MCF 10A (cell line): ENCODE results near the gene RPS6KA2. TPM values are rescaled to one million over a fixed set of nuclear protein-coding genes. Genes with fewer than 3 reads are reported as not detected.
A peak's percentile ranks its signal among the peaks of the same experiment; 100 is the strongest.

Source experiments
- BruUV-seq: library from RNA; stranded (reverse); fragments of 400-500 nt; replicated peaks from 2 replicates; lab custom pipeline; 2021; lab: Mats Ljungman, UMichigan
- CTCF ChIA-PET: fragments of 300-600 bp; sonication (Branson Sonifier 250); formaldehyde crosslinking; extraction: SDS; loops from one replicate; lab custom pipeline; 2021; ENCODE audit warnings: antibody characterized with exemption, inconsistent platforms; lab: Yijun Ruan, JAX
- POLR2A ChIA-PET: fragments of 300-600, 350-650 bp; sonication (Branson Sonifier 250); formaldehyde crosslinking; extraction: SDS; loops from one replicate; lab custom pipeline; 2020; ENCODE audit warnings: antibody characterized with exemption, inconsistent platforms; lab: Yijun Ruan, JAX
- DNase-seq: peaks from one replicate; pipeline ENCODE4 v3.0.0-alpha.2; 2018; ENCODE audit not compliant: unreplicated experiment
- H3K27ac Mint-ChIP-seq: one replicate; pipeline ENCODE4 v1.8.0; 2022; ENCODE audit warnings: mild to moderate bottlenecking, low read depth, mixed read lengths; ENCODE audit not compliant: unreplicated experiment
- H3K27me3 Mint-ChIP-seq: one replicate; pipeline ENCODE4 v1.8.0; 2022; ENCODE audit warnings: mixed read lengths; ENCODE audit not compliant: insufficient read depth, unreplicated experiment
- H3K36me3 Mint-ChIP-seq: one replicate; pipeline ENCODE4 v1.8.0; 2022; ENCODE audit warnings: mild to moderate bottlenecking, moderate library complexity, mixed read lengths; ENCODE audit not compliant: insufficient read depth, unreplicated experiment
- H3K4me1 Mint-ChIP-seq: one replicate; pipeline ENCODE4 v1.8.0; 2022; ENCODE audit warnings: mixed read lengths; ENCODE audit not compliant: insufficient read depth, unreplicated experiment
- H3K4me3 Mint-ChIP-seq: one replicate; pipeline ENCODE4 v1.8.0; 2022; ENCODE audit warnings: mild to moderate bottlenecking, moderate library complexity, mixed read lengths; ENCODE audit not compliant: unreplicated experiment
- H3K9me3 Mint-ChIP-seq: one replicate; pipeline ENCODE4 v1.8.0; 2022; ENCODE audit warnings: mixed read lengths; ENCODE audit not compliant: unreplicated experiment
- intact Hi-C: fragments of 100-400 bp; cut with micrococcal nuclease; formaldehyde crosslinking; loops from 2 replicates; pipeline ENCODE4 v1.14.1; 2022
- total RNA-seq: library from RNA; stranded (reverse); gene quantifications from 2 replicates; pipeline ENCODE4 v1.2.3, GENCODE V29; 2022
- TF ChIP-seq, protein P1 (sequence below): fragments of 200-600 bp; IDR thresholded peaks from one replicate; pipeline ENCODE4 v1.8.0; 2022; ENCODE audit warnings: antibody characterized with exemption, mild to moderate bottlenecking; ENCODE audit not compliant: unreplicated experiment

The RPS6KA2 gene
- total RNA-seq, 1 experiment from 2014 or later = 126 TPM

DNA sequence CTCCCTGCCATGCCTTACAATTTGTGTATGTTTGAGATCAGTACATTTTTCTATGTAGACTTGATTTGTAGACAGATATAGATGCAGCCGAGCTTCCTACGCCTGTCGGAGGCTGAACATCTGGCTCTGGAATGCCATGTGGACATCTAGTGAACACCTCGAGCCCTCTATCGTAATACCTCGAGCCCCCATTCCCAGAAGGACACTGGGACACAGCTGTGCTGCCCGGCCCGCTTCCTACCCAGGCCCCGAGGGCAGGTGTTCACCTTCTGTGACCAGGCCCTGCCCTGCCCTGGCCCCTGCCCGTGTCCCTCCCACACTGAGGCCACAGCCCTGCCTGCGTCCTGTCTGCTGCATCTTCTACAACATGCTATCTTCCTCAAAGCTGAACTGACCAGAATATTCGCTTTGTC is 12.9 kb downstream of the RPS6KA2 start:
- DNase-seq = no peak
- Mint-ChIP-seq H3K9me3 (no peaks in the 10 kb centered on the region), H3K4me3 (peak overlapping the region; percentile 34), H3K36me3 (peaks cover 58% of the 10 kb centered on the region), H3K27me3 (no peaks in the 10 kb centered on the region), H3K4me1 (peaks cover 68% of the 10 kb centered on the region), H3K27ac (peak overlapping the region; percentile 75)
- intact Hi-C loops = no loop called here
- TF ChIP-seq, protein P1, sequence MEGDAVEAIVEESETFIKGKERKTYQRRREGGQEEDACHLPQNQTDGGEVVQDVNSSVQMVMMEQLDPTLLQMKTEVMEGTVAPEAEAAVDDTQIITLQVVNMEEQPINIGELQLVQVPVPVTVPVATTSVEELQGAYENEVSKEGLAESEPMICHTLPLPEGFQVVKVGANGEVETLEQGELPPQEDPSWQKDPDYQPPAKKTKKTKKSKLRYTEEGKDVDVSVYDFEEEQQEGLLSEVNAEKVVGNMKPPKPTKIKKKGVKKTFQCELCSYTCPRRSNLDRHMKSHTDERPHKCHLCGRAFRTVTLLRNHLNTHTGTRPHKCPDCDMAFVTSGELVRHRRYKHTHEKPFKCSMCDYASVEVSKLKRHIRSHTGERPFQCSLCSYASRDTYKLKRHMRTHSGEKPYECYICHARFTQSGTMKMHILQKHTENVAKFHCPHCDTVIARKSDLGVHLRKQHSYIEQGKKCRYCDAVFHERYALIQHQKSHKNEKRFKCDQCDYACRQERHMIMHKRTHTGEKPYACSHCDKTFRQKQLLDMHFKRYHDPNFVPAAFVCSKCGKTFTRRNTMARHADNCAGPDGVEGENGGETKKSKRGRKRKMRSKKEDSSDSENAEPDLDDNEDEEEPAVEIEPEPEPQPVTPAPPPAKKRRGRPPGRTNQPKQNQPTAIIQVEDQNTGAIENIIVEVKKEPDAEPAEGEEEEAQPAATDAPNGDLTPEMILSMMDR = no peak
- ChIA-PET CTCF (interaction anchor here (0.7 kb wide), 1 partner anchor 9 kb away, joined by 3 read pairs; no protein-coding TSS in a partner anchor), POLR2A (interaction anchor here (0.8 kb wide), 1 partner anchor 21 kb away, joined by 4 read pairs; no protein-coding TSS in a partner anchor)
- BruUV-seq = no TSS peak

DNA sequence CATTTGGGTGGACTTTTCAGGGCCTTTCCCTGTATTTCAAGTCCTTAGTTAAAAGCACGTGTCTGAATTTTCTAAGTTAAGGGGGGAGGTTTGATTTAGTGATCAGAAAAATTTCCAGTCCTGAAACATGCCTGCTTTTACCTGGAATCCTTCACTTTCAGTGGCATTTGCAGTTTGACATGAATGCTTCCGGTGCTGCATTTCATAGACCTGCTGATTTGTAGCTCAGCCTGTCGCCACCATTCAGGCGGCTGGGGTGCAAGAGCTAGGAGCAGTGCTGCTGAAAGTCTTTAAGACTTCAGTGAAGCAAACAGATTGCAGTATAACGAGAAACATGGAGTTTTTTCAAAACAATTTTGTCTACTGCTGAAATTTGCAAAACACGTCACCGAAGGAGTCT is 14.0 kb downstream of the RPS6KA2 start:
- no peaks in the 10 kb centered on the region for H3K9me3 Mint-ChIP-seq
- DNase-seq = no peak
- peaks cover 56% of the 10 kb centered on the region for H3K36me3 Mint-ChIP-seq
- no TSS peak for BruUV-seq
- TF ChIP-seq, protein P1 = no peak
- no peaks in the 10 kb centered on the region for H3K27me3 Mint-ChIP-seq
- H3K27ac Mint-ChIP-seq = peak overlapping the region; percentile 86
- peaks cover 58% of the 10 kb centered on the region for H3K4me1 Mint-ChIP-seq
- CTCF ChIA-PET = interaction anchor here (0.6 to 1.3 kb wide), 3 partner anchors 14 to 309 kb away, joined by 3 read pairs; no protein-coding TSS in a partner anchor
- POLR2A ChIA-PET = interaction anchor here (1.1 to 3.3 kb wide), 4 partner anchors 12 to 58 kb away, joined by 4 to 17 read pairs (median 11); partner anchors contain the start of gene RPS6KA2
- intact Hi-C loops = no loop called here
- no peak overlapping the region for H3K4me3 Mint-ChIP-seq

DNA sequence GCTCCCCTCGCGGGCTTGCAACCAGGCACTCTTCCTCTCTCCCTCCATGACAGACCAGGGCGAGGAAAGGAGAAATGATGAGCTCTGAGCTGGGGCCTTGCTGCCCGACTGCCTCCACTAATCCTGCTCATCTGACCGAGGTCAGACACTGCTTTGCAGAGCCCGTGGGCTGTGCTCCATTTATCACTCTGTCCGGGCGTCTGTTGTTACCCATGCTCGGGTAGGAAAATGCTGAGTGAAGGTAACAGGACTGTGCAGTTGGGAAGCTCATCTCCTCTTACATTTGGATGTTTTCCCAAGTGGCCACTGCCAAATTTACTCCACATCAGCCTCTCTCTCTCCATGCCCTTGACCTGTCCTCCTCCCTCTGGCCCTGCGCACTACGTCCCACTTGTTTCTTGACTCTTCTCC is 14.6 kb downstream of the RPS6KA2 start:
- intact Hi-C loops = no loop called here
- CTCF ChIA-PET = interaction anchor here (0.9 to 1.5 kb wide), 3 partner anchors 15 to 45 kb away, joined by 3 to 5 read pairs (median 3); no protein-coding TSS in a partner anchor
- H3K36me3 Mint-ChIP-seq = peaks cover 50% of the 10 kb centered on the region
- no peaks in the 10 kb centered on the region for H3K27me3 Mint-ChIP-seq
- TF ChIP-seq, protein P1 = no peak
- no peak for DNase-seq
- POLR2A ChIA-PET = interaction anchor here (0.8 to 3.3 kb wide), 7 partner anchors 10 to 58 kb away, joined by 3 to 17 read pairs (median 6); partner anchors contain the start of gene RPS6KA2
- H3K4me3 Mint-ChIP-seq = no peak overlapping the region
- H3K9me3 Mint-ChIP-seq = no peaks in the 10 kb centered on the region
- no TSS peak for BruUV-seq
- peak overlapping the region; percentile 86 for H3K27ac Mint-ChIP-seq
- H3K4me1 Mint-ChIP-seq = peaks cover 55% of the 10 kb centered on the region

DNA sequence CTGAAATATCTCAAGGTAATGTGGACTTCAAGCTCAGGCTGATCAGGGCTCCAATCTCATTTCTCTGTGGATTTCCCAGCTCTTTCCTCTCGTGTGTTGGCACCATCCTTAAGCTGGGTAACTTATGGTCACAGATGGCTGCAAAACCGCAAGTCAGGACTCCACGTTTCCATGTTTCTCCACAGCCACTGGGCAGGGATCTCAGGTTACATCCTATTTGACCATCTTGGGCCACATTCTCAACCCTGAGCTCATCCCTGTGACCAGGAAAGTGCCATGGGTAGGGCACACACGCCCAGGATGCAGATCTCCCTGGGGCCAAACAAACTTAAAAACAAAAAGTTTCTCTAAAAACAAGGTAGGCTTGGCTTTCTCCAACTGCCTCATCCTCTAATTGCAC is 15.4 kb downstream of the RPS6KA2 start:
- TF ChIP-seq, protein P1 = no peak
- no peak overlapping the region for H3K4me3 Mint-ChIP-seq
- peaks cover 53% of the 10 kb centered on the region for H3K4me1 Mint-ChIP-seq
- H3K36me3 Mint-ChIP-seq = peaks cover 42% of the 10 kb centered on the region
- H3K27me3 Mint-ChIP-seq = no peaks in the 10 kb centered on the region
- ChIA-PET POLR2A (interaction anchor here (0.8 to 3.3 kb wide), 11 partner anchors 8 to 55 kb away, joined by 3 to 17 read pairs (median 6); partner anchors contain the start of gene RPS6KA2), CTCF (interaction anchor here (1.1 to 1.5 kb wide), 2 partner anchors 14 to 63 kb away, joined by 3 to 5 read pairs; no protein-coding TSS in a partner anchor)
- H3K27ac Mint-ChIP-seq = no peak overlapping the region
- BruUV-seq = no TSS peak
- peak; percentile 30 for DNase-seq
- H3K9me3 Mint-ChIP-seq = no peaks in the 10 kb centered on the region
- intact Hi-C loops = no loop called here
